Muscle layer of duodenum (tissue), 2 donors: ENCODE results near the gene GSTO2.
A peak's percentile ranks its signal among the peaks of the same experiment; 100 is the strongest.

ENCODE experiments used
- H3K27ac ChIP-seq: one replicate; pipeline ENCODE4 v1.7.0; 2013; ENCODE audit warnings: mild to moderate bottlenecking, low read length
- H3K27me3 ChIP-seq: one replicate; pipeline ENCODE4 v1.7.0; 2013; ENCODE audit warnings: low read depth, mild to moderate bottlenecking, control low read depth, low read length
- H3K36me3 ChIP-seq, 2 donors: one replicate each; pipeline ENCODE4 v1.7.0; 2013; ENCODE audit warnings: low read length in 2 of 2, control low read depth in 1 of 2, mild to moderate bottlenecking in 1 of 2; ENCODE audit not compliant: insufficient read depth in 2 of 2, control insufficient read depth in 1 of 2
- H3K4me1 ChIP-seq, 2 donors: one replicate each; pipeline ENCODE4 v1.7.0; 2013; ENCODE audit warnings: low read length in 2 of 2, mild to moderate bottlenecking in 2 of 2, control low read depth in 1 of 2, moderate library complexity in 1 of 2; ENCODE audit not compliant: insufficient read depth in 2 of 2, control insufficient read depth in 1 of 2
- H3K4me3 ChIP-seq, 2 donors: one replicate each; pipeline ENCODE4 v1.7.0; 2013; ENCODE audit warnings: low read length in 2 of 2, low read depth in 1 of 2, mild to moderate bottlenecking in 1 of 2
- H3K9me3 ChIP-seq, 2 donors: one replicate each; pipeline ENCODE4 v1.7.0; 2013; ENCODE audit warnings: low read length in 2 of 2, control low read depth in 1 of 2, mild to moderate bottlenecking in 1 of 2; ENCODE audit not compliant: control insufficient read depth in 1 of 2
- donor health status: healthy.

Gene GSTO2

DNA sequence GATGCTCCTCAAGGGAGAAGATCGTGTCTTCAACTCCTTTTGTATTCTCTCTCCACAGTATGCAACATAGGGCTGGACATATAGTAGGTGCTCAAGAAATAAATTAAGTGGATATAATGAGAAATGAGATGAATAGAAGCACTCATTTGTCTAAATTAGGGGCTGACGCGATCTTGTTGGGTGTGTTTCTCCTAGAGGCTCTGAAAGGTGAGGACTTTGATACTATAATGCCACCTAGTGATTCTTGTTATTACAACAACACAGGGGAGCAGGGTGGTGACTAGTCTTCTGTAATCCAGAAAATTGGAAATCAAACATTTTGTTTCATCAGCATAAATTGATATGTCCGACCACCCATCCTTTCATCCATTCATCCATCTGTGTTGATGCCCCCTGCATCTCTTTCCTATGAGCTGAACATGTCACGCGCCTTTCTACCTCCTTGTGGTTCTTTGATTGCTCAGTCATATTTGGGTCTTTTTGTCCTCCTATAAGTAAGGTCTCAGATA is 81.2 kb downstream of the GSTO2 start:
- no peaks in the 10 kb centered on the region for H3K27me3 ChIP-seq
- no peaks in the 10 kb centered on the region for H3K9me3 ChIP-seq
- H3K4me3 ChIP-seq, result peak overlapping the region; percentile 27 to 37
- H3K4me1 ChIP-seq, result peaks cover 7 to 13% of the 10 kb centered on the region in 2 donors
- H3K36me3 ChIP-seq, result no peaks in the 10 kb centered on the region
- H3K27ac ChIP-seq, result peak overlapping the region; percentile 64

DNA sequence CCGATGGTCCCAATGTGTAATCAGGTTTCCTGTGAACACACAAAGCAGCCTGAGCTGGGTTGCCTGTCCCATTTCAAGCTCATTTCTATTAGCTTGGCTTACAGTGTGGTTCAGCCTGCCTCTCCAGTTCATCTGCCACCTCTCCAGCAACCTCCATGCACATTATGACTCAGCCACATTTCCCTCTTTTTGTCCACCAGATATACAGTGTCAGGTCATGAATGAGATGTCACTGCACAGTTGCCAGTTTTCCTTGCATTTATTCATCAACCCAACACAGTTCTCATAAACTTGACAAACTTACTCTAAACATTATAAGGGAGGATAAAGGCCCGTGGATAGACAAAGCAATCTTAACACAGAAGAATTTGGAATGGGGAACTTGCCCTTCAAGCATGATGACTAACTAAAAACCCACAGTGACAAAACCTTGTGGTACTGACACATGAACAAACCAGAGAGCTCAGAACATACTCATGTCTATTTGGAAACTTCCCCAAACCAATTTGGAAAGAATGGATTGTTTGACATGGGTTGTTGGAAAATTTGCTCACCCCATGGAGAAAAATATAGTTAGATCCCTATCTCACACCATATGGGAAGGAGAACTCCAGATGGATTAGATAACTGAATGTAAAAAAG is 82.2 kb downstream of the GSTO2 start:
- Histone ChIP-seq H3K27me3 (no peaks in the 10 kb centered on the region), H3K27ac (no peak overlapping the region), H3K36me3 (no peaks in the 10 kb centered on the region), H3K9me3 (no peaks in the 10 kb centered on the region), H3K4me1 (peaks cover 7 to 13% of the 10 kb centered on the region in 2 donors), H3K4me3 (no peak overlapping the region)

DNA sequence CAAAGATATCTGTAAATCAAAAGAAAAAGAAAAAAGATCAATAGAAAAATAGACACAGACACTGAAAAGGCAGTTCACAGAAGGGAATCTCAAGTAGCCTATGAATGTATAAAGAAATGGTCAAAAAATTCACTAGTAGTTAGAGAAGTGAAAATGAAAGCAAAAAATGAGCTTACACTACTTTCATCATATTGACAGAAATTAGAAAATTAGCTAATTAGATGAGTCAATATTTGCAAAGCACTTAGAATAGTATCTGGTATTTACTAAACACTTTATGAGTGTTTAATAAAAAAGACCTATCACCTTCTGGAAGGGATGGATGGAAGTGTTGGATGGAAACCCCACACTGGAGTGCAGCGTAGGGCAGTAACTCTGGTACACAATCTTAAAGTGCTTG is 82.9 kb downstream of the GSTO2 start:
- Histone ChIP-seq H3K27ac (peak overlapping the region; percentile 32), H3K4me1 (peaks cover 7 to 13% of the 10 kb centered on the region in 2 donors), H3K36me3 (no peaks in the 10 kb centered on the region), H3K9me3 (no peaks in the 10 kb centered on the region), H3K27me3 (no peaks in the 10 kb centered on the region), H3K4me3 (peak overlapping the region in 1 of 2 donors; percentile 5)

- H3K4me3 ChIP-seq, result peak within 1 kb of the TSS; percentile 63 to 75
- H3K9me3 ChIP-seq, result no peaks in the 10 kb centered on the region
- no peaks in the 10 kb centered on the region for H3K27me3 ChIP-seq
- H3K4me1 ChIP-seq, result peaks cover 7 to 13% of the 10 kb centered on the region in 2 donors
- H3K36me3 ChIP-seq, result no peaks in the 10 kb centered on the region
- H3K27ac ChIP-seq, result no peak within 1 kb of the TSS
These were observed 84.5 kb downstream of the GSTO2 start, which contains the start of gene CFAP58 for GRCh38 chr10:104353325-104354048. TSS of gene CFAP58 (plus strand) at chr10:104353833. CDS start at chr10:104353898, 65 bp downstream.
